GM12873 (cell line): ENCODE data around the gene POU2F2.
A peak's percentile ranks its signal among the peaks of the same experiment; 100 is the strongest.

ENCODE experiments used
- CTCF ChIP-seq: IDR thresholded peaks from 2 replicates; pipeline ENCODE4 v1.5.1; 2012; ENCODE audit warnings: low read depth, mild to moderate bottlenecking, moderate library complexity, low read length, control low read depth; ENCODE audit not compliant: insufficient read depth; ENCODE audit errors: missing control alignments

The POU2F2 gene

DNA sequence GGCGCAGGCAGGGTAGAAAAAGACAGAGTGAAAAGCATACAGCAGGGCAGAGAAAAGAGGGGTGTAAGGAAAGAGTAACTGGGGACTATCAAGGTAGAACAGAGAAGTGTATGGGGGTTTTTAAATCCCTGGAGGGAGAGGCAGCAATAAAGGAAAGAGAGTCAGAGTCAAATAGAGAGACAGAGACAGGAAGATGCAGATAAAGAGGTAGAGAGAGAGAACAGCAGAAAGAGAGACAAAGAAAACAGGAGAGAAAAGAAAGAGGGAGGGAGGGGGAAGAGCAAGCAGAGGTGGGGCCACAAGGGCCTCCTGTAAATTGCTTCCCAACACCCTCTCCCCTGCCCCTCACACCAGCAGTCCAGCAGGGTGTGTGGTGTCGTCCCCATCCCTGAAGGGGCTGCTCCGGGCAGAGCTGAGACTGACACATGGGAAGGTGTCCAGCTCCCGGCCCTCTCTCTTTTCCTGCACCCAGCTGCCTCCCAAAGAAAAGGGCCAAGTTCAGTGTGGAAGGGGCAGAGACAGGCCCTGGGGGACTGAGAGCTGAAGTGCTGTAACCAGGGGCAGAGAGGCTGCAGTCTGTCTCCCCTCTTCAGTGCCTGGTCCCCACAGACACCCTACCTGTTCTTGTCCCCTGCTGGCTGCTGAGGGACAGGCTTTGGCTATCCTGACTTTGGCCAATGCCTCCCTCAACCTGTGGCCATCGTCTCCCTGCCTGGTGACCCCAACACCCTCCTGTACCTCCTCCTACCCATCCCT lies 17.4 kb upstream of the POU2F2 start:
- TF ChIP-seq CTCF: no peak

DNA sequence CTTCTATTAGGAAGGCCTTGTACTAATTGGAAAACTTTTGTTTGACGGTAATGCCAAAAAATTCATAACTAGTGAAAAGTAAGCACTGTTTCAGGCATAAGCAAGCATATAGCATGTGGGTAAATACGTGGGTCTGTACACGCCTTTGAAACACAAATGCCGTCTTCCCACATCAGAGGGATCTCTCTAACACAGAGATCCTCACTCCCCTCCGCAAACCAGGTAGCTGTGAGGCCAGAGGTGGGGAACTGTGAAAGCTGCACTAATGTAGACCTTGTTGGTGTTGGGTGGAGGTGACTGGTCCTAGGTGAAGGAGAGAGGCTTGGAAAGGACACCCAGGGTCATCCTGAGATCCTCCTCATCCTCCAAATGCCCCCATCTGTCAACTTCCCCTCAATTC lies 16.0 kb upstream of the POU2F2 start:
- TF ChIP-seq CTCF: no peak

DNA sequence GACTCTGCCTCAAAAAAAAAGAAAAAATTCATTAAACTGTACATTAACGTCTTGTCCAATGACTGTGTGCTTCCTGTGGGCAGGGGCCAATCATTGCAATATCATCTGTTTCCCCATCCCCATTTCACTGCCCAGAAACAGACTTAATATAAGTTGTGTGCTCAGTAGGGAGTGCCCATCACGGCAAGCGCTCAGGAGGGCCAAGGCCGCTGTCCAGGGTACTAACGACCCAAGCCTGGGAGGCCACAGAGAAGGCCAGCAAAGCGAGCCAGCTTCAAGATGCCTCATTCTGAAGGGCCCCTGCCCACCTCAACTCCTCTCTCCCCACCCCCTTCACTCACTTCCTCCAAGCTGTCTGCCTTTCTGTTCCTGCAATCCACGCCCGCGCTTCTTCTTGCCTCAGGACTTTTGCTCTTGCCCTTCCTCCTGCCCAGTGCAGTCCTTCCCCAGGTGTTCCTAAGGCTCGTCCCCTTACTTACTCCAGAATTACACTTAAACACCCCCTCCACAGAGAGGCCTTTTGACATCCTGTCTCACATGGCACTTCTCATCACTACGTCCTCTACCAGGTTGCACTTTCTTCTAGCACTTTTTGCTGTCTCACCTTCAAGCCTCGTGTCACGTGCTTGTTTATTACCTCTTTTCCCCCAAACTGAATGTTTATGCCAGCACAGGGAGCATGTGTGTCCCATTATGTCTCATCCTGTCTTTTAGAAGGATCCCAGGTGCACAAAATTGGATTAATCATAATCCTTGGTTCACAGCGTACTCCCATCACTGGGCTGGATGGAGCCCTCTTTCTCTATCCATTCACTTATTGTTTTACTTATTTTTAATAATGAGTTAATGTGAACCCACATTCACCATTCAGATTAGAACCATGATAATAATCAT lies 11.3 kb upstream of the POU2F2 start:
- TF ChIP-seq CTCF: no peak

DNA sequence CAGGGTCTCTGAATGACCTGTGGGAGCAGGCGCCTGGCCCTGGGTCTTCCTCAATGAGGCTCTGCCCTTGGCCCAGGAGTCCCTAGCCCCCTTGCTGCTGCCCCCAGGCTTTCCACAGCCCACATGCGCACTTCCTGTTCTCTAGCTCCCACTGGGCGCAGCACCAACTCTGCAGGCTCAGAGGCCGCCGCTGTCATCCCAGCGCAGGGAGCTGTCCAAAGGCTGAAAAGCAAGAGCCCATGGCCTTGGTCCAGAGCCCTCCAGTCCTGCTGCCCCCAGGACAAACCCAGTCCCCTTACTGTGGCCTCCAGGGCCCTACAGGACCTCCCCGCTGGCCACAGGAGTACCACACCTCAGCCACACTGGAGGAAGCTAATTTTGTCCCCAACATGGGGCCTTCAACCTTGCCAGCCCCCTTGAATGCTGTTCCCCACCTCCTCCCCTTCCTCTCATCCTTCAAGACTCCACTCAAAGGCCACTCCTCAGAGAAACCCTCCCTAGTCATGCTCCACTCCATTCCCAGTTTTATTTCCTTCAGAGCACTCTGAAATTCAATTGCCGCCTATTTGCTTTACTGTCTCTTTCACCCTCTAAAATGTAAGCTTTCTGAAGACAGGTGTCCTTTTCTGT lies 8.0 kb upstream of the POU2F2 start:
- TF ChIP-seq CTCF: no peak

- no peak for TF ChIP-seq CTCF
These were observed 2.4 kb upstream of the POU2F2 start for GRCh38 chr19:42134535-42135070.

DNA sequence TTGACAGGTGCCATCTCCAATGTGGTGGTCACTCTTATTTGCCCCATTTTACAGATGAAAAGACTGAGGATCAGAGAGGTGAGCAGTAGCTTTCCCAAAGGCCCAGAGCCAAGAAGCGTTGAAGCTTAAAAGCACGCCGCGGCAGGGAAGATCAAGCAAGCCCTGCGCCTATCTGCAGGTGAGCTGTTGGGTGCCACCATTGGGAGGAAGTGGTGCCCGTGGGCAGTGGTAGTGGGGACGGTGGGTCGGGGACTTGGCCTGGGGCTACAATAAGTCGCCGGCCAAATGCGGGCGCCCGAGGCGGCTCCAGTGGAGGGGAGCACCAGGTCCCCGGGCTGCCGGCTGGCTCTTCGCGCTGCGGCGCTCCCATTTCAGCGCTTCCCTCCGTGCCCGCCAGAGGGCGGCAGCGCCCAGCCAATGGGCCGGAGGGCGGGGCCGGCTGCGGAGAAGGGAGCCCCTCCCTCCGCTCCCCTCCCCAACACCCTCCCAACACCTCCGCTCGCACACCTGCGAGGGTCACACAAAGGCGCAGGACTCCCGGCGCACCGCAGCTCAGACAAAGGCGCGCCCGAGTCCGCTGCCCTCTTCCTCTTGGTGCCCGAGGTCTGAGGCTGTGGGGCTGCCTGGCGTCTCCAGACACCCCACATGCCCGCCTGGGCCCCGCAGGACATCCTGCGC lies 744 bp upstream of the POU2F2 start:
- TF ChIP-seq CTCF: peak; percentile 88
